Measurements from ENCODE around the gene NFATC3. TPM values are rescaled to one million over a fixed set of nuclear protein-coding genes. Genes with fewer than 3 reads are reported as not detected.
"Not testable (repeated sequence)": the region's sequence is repeated elsewhere in the genome, so short reads cannot be mapped to it uniquely, and the experiment has no call there.

The NFATC3 gene
- total RNA-seq, 2 donors from 2014 or later: 15.5 to 19.5 TPM

DNA sequence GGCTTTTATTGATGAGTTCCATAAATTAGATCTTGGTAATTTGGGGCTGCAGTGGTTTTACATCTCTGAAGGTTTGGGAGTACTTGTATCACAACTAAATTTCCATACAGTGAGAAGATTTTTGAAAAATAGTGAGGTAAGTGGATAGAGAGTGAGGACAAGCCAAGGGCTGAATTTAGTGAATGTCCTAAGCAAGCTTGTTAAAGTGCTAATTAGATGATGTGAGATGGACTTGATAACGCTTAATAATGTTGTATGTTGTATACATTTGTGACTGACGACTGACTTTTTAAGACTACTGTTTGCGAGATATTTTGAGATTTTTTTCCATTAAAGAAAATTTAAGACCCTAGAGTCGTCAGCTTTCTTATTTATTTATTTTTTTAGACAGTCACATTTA, 3.9 kb downstream of the NFATC3 start:
- Histone ChIP-seq H3K4me3 (no peak overlapping the region), H3K4me1 (peaks cover 50% of the 10 kb centered on the region), H3K27me3 (no peaks in the 10 kb centered on the region), H3K27ac (no peak overlapping the region), H3K36me3 (replicated peaks in 1 of 2; ENCODE audit: insufficient read depth in 1 of 2, low read depth in 2 of 2) (no peaks in the 10 kb centered on the region), H3K9me3 (no peaks in the 10 kb centered on the region)
- ATAC-seq: no peak
- no peak for TF ChIP-seq POLR2A (IDR thresholded peaks at IDR 0.05)
- TF ChIP-seq, protein P1, sequence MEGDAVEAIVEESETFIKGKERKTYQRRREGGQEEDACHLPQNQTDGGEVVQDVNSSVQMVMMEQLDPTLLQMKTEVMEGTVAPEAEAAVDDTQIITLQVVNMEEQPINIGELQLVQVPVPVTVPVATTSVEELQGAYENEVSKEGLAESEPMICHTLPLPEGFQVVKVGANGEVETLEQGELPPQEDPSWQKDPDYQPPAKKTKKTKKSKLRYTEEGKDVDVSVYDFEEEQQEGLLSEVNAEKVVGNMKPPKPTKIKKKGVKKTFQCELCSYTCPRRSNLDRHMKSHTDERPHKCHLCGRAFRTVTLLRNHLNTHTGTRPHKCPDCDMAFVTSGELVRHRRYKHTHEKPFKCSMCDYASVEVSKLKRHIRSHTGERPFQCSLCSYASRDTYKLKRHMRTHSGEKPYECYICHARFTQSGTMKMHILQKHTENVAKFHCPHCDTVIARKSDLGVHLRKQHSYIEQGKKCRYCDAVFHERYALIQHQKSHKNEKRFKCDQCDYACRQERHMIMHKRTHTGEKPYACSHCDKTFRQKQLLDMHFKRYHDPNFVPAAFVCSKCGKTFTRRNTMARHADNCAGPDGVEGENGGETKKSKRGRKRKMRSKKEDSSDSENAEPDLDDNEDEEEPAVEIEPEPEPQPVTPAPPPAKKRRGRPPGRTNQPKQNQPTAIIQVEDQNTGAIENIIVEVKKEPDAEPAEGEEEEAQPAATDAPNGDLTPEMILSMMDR (IDR thresholded peaks at IDR 0.05): no peak
- intact Hi-C loops (cut with DNase I): loop anchor here (10.0 kb wide), 1 partner anchor 136 kb away; no protein-coding TSS in a partner anchor
- DNase-seq: no peak
- 58 to 62% methylated on average over 4 of the region's 4 CpGs for WGBS, 2 donors

DNA sequence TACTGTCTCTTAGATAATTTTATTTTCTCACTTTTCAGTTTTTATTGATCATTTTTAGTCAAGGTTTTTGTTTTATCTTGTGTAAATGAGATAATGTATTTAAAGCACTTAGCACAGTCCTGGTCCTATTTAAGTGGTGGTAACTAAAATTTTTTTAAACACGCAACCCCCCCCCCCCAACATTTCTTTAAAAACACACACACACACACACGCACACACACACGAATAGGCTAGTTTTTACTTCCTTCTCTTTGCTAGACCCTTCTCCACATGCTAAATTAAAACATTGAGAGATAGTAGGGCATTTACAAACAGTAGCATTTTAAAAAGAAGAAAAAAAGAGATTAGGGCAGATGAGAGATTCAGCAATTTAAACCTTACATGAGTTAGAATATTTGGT, 5.0 kb downstream of the NFATC3 start:
- WGBS, 2 donors: 5 to 9% methylated on average over 3 of the region's 3 CpGs
- no peak overlapping the region for H3K4me3 ChIP-seq
- no peaks in the 10 kb centered on the region for H3K9me3 ChIP-seq
- DNase-seq (no peak), ATAC-seq (no peak)
- H3K36me3 ChIP-seq (replicated peaks in 1 of 2; ENCODE audit: insufficient read depth in 1 of 2, low read depth in 2 of 2): no peaks in the 10 kb centered on the region
- H3K27me3 ChIP-seq: no peaks in the 10 kb centered on the region
- TF ChIP-seq POLR2A (IDR thresholded peaks at IDR 0.05): no peak
- TF ChIP-seq, protein P1 (IDR thresholded peaks at IDR 0.05): no peak
- H3K27ac ChIP-seq: no peak overlapping the region
- intact Hi-C loops (cut with DNase I): no loop called here
- H3K4me1 ChIP-seq: peaks cover 46% of the 10 kb centered on the region

DNA sequence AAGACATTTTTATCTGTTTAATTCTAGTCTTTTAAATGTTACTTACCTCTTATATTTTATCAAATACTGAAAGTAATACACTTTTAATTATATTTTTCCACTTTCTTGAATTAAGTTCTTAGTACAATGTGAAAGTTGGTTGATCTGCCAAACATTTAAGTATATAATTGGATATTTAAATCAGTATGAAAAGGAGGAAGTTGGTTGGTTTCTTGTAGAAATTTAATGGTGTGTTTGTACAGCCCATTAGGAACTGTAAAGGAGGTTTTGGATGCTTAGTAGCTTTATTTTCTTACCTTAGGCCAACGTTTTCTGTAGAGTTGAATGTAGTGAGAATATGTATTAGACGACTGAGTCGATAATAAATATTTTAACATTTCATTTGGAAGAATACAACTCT, 5.4 kb downstream of the NFATC3 start:
- H3K4me3 ChIP-seq: no peak overlapping the region
- no peaks in the 10 kb centered on the region for H3K36me3 ChIP-seq (replicated peaks in 1 of 2; ENCODE audit: insufficient read depth in 1 of 2, low read depth in 2 of 2)
- H3K27me3 ChIP-seq: no peaks in the 10 kb centered on the region
- no peak for ATAC-seq
- TF ChIP-seq POLR2A (IDR thresholded peaks at IDR 0.05): no peak
- TF ChIP-seq, protein P1 (IDR thresholded peaks at IDR 0.05): no peak
- DNase-seq: no peak
- 70% methylated on average over 3 of the region's 3 CpGs for WGBS, 2 donors
- no peaks in the 10 kb centered on the region for H3K9me3 ChIP-seq
- intact Hi-C loops (cut with DNase I): no loop called here
- H3K27ac ChIP-seq: no peak overlapping the region
- H3K4me1 ChIP-seq: peaks cover 46% of the 10 kb centered on the region

DNA sequence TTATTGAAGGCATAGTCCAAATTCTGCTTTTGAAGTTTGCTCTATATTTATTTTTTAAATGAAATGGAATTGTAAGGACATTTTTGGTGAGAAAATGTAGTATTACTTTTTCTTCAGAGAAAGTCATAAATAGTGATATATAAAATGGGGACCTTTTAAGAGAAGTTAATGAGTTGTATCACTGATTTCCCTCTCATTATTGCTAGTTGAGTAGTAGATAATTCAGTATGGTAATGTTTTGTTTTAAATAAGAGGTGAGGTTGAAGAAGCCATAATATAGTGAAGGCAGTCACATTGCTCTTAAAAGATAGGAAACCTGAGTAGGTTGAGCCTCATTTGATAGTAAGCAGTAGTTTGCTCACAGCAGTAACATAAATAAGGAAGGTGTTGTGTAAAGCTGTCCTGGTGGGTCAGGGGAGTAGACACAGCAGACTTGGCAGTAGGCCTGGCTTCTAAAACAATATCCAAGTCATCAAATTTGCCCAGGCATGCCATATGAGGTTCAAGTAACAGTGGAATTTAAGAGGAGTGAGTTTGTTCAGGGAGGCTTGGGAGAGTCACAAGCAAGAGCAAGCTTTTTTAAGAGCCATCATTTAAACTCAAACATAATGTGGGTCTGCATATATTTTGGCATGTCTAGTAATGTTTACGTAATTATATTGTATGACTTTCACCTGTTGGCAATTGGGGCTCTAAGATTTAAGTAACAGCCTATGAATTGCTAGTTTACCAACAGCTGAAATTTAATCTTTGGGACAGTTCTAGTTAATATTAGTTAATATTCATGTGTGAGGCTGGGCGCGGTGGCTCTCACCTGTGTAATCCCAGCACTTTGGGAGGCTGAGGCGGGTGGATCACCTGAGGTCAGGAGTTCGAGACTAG, 6.5 kb downstream of the NFATC3 start:
- WGBS, 2 donors: 94 to 95% methylated on average over 5 of the region's 5 CpGs
- Histone ChIP-seq H3K4me1 (peaks cover 44% of the 10 kb centered on the region), H3K9me3 (no peaks in the 10 kb centered on the region), H3K36me3 (replicated peaks in 1 of 2; ENCODE audit: insufficient read depth in 1 of 2, low read depth in 2 of 2) (no peaks in the 10 kb centered on the region), H3K4me3 (no peak overlapping the region), H3K27me3 (no peaks in the 10 kb centered on the region), H3K27ac (no peak overlapping the region)
- no peak for ATAC-seq
- no peak for DNase-seq
- TF ChIP-seq, protein P1 (IDR thresholded peaks at IDR 0.05): no peak
- no peak for TF ChIP-seq POLR2A (IDR thresholded peaks at IDR 0.05)
- intact Hi-C loops (cut with DNase I): no loop called here

DNA sequence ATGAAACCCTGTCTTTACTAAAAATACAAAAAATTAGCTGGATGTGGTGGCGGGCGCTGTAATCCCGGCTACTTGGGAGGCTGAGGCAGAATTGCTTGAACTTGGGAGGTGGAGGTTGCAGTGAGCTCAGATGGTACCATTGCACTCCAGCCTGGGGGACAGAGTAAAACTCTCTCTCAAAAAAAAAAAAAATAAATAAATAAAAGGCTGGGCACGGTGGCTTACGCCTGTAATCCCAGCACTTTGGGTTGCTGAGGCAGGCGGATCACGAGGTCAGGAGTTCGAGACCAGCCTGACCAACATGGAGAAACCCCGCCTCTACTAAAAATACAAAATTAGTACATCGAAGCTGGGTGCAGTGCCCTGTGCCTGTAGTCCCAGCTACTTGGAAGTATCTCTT, 7.1 kb downstream of the NFATC3 start:
- intact Hi-C loops (cut with DNase I); H3K27ac ChIP-seq; ATAC-seq; H3K9me3 ChIP-seq; H3K4me3 ChIP-seq; H3K27me3 ChIP-seq; H3K36me3 ChIP-seq (replicated peaks in 1 of 2; ENCODE audit: insufficient read depth in 1 of 2, low read depth in 2 of 2); DNase-seq: not testable (repeated sequence)
- 94 to 98% methylated on average over 10 of the region's 10 CpGs for WGBS, 2 donors
- H3K4me1 ChIP-seq: peaks cover 38% of the 10 kb centered on the region

Measured in body of pancreas (tissue), 4 donors.